NCI-H128 (cell line): ENCODE measurements around the gene PLPP2.
"Not testable (repeated sequence)": the region's sequence is repeated elsewhere in the genome, so short reads cannot be mapped to it uniquely, and the experiment has no call there.

ENCODE experiments used
- DNase-seq: peaks from one replicate; lab custom pipeline; 2025; ENCODE audit not compliant: unreplicated experiment; lab: John Stamatoyannopoulos, UW

Gene PLPP2

GRCh38 chr19:273393-273792, 17.8 kb downstream of the PLPP2 start:
- no peak for DNase-seq

- DNase-seq: no peak
Observed at GRCh38 chr19:271856-272255, 19.3 kb downstream of the PLPP2 start.

DNA sequence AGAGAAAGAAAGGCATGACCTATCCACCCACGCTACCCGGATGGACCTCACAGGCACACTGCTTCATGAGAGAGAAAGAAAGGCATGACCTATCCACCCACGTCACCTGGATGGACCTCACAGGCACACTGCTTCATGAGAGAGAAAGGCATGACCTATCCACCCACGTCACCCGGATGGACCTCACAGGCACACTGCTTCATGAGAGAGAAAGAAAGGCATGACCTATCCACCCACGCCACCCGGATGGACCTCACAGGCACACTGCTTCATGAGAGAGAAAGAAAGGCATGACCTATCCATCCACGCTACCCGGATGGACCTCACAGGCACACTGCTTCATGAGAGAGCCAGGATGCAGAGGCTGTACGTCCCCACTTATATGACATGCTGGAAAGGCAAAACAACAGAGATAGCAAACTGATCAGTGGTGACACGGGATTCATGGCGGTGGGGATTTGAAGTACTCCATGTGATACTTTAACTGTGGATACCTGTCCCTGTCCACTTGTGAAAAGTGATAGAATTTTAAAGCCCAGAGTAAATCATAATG, 20.4 kb downstream of the PLPP2 start:
- not testable (repeated sequence) for DNase-seq

GRCh38 chr19:269241-269640, 22.0 kb downstream of the PLPP2 start:
- DNase-seq: no peak

DNA sequence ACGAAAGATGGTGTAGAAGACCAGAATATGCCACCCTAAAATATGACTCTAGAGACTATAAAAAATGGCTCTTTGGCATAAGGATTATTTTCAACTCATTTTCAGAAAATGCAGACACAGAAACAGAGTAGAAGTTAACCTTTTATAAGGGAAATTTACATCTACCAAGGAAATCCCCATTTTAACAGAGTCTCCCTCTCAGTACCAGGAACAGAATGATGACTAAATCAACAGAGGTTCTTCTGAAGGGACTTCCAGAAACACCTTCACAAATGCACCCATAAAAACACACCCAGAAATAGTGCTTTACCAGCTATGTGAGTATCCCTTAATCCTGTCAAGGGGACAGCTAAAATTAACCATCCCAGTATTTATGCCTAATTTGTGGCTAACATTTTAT, 29.1 kb downstream of the PLPP2 start:
- DNase-seq: no peak

- not testable (repeated sequence) for DNase-seq
Observed at GRCh38 chr19:256804-257203, 34.4 kb downstream of the PLPP2 start.

DNA sequence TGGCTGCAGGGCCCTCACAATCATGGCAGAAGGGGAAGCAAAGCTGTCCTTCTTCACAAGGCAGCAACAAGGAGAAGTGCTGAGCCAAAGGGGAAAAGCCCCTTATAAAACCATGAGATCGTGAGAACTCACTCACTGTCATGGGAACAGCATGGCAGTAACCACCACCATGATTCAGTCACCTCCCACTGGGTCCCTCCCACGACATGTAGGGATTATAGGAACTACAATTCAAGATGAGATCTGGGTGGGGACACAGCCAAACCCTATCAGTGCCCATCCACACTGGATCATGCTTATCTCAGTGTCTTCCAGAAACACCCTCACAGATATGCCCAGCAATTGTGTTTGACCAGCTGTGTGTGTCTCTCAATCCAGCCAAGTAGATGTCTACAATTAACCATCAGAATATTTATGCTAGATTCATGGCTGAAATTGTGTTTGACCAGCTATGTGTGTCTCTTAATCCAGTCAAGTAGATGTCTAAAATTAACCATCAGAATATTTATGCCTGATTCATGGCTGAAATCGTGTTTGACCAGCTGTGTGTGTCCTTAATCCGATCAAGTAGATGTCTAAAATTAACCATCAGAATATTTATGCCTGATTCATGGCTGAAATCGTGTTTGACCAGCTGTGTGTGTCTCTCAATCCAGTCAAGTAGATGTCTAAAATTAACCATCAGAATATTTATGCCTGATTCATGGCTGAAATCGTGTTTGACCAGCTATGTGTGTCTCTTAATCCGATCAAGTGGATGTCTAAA, 38.6 kb downstream of the PLPP2 start:
- DNase-seq: not testable (repeated sequence)

DNA sequence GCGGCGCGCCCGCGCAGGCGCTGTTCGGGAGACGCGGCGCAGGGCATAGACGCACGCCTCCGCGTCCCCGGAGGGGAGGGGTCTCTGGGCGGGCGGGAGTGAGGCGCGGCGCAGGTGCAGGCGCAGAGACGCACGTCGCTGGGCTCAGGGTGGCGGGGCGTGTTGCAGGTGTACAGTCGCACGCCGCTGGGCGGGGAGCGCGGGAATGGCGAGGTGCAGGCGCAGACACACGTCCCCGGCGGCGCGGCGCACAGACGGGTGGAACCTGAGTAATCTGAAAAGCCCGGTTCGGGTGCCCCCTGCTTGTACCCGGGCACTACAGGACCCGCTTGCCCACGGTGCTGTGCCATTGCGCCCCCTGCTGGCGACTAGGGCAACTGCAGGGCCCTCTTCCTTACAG, 44.7 kb downstream of the PLPP2 start:
- no peak for DNase-seq

GRCh38 chr19:245900-246299, 45.3 kb downstream of the PLPP2 start:
- not testable (repeated sequence) for DNase-seq

DNA sequence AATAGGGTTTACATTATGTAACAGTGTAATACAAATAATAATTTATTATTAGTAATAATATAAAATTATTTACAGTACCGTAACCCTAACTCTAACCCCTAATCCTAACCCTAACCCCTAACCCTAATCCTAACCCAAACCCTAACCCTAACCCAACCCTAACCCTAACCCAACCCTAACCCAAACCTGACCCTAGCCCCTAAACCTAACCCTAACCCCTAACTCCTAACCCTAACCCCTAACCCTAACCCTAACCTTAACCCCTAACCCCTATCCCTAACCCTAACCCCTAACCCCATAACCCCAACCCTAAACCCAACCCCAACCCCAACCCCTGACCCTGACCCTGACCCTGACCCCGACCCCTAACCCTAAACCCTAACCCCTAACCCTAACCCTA, 45.7 kb downstream of the PLPP2 start:
- DNase-seq: no peak
